PC-3 (cell line): ENCODE results near the gene PPFIBP2.

Experiments used
- EZH2 ChIP-seq: fragments of 300-600 bp; sonication (generic); IDR thresholded peaks from one replicate; pipeline ENCODE4 v1.6.1; 2017; ENCODE audit warnings: antibody characterized with exemption, mild to moderate bottlenecking, low read length; ENCODE audit not compliant: unreplicated experiment
- EZH2phosphoT487 ChIP-seq: fragments of 300-600 bp; sonication (generic); IDR thresholded peaks from 2 replicates; pipeline ENCODE4 v1.6.1; 2018; ENCODE audit warnings: mild to moderate bottlenecking, antibody characterized with exemption, low read length, borderline replicate concordance
- TF ChIP-seq, protein P1 (sequence below): fragments of 300-600 bp; sonication (generic); conservative IDR thresholded peaks from 2 replicates; pipeline ENCODE4 v1.5.1; 2017; ENCODE audit warnings: antibody characterized with exemption, low read depth, mild to moderate bottlenecking, low read length

DNA sequence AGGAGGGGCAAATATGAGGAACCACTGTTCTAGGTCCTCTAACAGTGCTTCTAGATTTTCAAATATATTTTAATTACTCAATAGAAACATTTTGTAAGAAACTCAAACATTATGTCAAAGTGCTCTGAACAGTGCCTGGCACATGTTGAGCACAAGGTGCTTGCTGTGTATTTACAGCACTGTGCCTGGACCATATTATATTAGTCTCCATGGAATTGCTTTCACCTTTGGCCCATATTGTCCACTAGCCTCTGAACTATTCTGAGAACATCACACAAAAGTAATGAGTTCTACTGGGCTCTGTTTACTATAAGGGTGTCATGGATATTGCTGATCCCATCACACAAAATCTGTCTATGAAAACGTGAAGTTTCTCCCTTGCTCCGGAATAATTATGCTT lies 76.7 kb downstream of the PPFIBP2 start:
- TF ChIP-seq, protein P1, sequence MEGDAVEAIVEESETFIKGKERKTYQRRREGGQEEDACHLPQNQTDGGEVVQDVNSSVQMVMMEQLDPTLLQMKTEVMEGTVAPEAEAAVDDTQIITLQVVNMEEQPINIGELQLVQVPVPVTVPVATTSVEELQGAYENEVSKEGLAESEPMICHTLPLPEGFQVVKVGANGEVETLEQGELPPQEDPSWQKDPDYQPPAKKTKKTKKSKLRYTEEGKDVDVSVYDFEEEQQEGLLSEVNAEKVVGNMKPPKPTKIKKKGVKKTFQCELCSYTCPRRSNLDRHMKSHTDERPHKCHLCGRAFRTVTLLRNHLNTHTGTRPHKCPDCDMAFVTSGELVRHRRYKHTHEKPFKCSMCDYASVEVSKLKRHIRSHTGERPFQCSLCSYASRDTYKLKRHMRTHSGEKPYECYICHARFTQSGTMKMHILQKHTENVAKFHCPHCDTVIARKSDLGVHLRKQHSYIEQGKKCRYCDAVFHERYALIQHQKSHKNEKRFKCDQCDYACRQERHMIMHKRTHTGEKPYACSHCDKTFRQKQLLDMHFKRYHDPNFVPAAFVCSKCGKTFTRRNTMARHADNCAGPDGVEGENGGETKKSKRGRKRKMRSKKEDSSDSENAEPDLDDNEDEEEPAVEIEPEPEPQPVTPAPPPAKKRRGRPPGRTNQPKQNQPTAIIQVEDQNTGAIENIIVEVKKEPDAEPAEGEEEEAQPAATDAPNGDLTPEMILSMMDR = no peak
- TF ChIP-seq EZH2phosphoT487 (no peak), EZH2 (no peak)
